Heart left ventricle (tissue), 13 donors: Measurements from ENCODE around the gene PAN3.

Experiments
- CTCF ChIP-seq, 12 donors: fragments of 200-600 bp; sonication (generic) in 4 of 12; IDR thresholded peaks; one replicate each; pipeline versions ENCODE4 v1.5.0 to v1.8.0; 2018 to 2022; ENCODE audit warnings: antibody characterized with exemption in 12 of 12, mild to moderate bottlenecking in 5 of 12
- POLR2A ChIP-seq, 2 donors: fragments of 450-650 bp; IDR thresholded peaks; one replicate each; pipeline ENCODE4 v1.6.1; 2017; ENCODE audit warnings: antibody characterized with exemption in 2 of 2, mild to moderate bottlenecking in 2 of 2, moderate library complexity in 2 of 2
- donor health status: ischemic (EF 13 %, LVEDD 7.1; RV severe dilation, severe dysfunction).
- donor health status: DM: no; HTN: yes; CAD: no.
- donor health status: DM: no; HTN: no; CAD: no.
- donor health status: ischemic (EF 25% LVEDD 6.9; RV normal size, moderate dysfunction).
- donor health status: ischemic (EF 25% LVEDD 5.7; RV mildly dilated, moderate dysfunction).
- donor health status: ischemic (EF 35%, LVEDD 5.7; RV mildly dilated, moderate dysfunction).
- donor health status: nonischemic (EF 11% LVEDD 7.7; RV severe dilation, severe dysfunction).
- donor health status: DM: yes; HTN: yes; CAD: no.
- donor health status: PGD.
- donor health status: ischemic (EF 29% LVEDD 5.4; RV normal size, mild dysfunction).
- donor health status: nonischemic (EF 23%, LVEDD 6.1; RV moderate dilation, normal function).

- TF ChIP-seq CTCF (IDR thresholded peaks at IDR 0.05) (no peak), POLR2A (IDR thresholded peaks at IDR 0.05) (no peak)
Observed at GRCh38 chr13:28306325-28306724, 168.0 kb downstream of the PAN3 start.
